ENCODE measurements around the gene TAB2. TPM values are rescaled to one million over a fixed set of nuclear protein-coding genes. Genes with fewer than 3 reads are reported as not detected.

Gene TAB2
- total RNA-seq, 1 experiment from 2014 or later, result 56.7 TPM

DNA sequence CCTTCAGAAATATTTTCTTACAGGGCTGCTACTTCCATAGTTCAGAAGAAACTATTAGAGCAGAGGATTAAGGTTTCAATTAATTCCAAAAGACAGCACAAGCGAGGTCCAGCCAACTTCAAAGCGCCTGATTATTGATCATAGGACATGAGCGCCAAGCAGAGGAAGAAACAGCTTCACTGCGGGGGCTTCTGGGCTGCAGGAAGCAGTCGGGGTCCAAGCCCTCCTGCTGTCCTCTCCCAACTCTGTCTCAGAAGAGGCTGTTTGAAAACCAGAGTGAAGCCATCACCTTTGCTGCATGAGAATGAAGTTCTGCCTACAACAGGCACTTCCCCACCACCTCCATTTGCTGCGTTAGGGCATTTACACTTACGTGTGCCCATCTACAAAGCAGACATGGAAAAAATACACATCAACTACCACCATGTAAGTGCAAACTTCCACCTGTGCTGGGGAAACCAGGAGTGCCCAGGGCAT lies 106.5 kb downstream of the TAB2 start:
- CTCF ChIA-PET, result no interaction called here

DNA sequence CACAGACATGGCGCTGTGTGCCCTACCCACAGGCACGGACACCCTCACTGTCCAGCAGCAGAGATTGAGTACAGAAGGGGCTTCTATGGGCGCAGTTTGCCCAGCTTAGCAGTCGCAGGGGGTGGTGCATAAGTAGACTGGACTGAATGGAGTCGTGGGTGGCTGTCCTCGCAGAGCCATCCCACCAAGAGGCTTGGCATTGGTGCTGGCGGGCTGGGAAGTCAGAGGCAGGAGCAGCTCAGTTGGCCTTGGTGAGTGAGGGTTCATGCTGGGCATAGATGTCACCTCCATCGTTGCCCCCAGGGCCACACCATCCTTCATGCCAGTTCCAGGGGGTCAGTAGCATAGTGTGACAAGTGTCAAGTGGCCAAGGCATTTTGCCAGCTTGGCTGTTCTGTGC lies 107.7 kb downstream of the TAB2 start:
- CTCF ChIA-PET, result no interaction called here
- no peaks in the 10 kb centered on the region for H3K4me1 ChIP-seq (ENCODE audit: control insufficient read depth in 1 of 2, insufficient read depth in 2 of 2, low read length in 2 of 2)
- DNase-seq (ENCODE audit: low read depth, low spot score), result no peak
- no peak overlapping the region for H3K4me3 ChIP-seq (replicated peaks in 1 of 2; ENCODE audit: low read depth in 1 of 2, low read length in 2 of 2)
- no peaks in the 10 kb centered on the region for H3K9me3 ChIP-seq (ENCODE audit: control insufficient read depth in 1 of 2, insufficient read depth in 1 of 2, low read depth in 1 of 2, low read length in 2 of 2)
- H3K4me2 ChIP-seq (ENCODE audit: low read length), result no peak overlapping the region
- ATAC-seq, result no peak
- POLR2A ChIA-PET, result no interaction called here
- H3K79me2 ChIP-seq (ENCODE audit: insufficient read depth, low read length), result no peaks in the 10 kb centered on the region
- H3K9me2 ChIP-seq (ENCODE audit: insufficient read depth), result no peaks in the 10 kb centered on the region
- peaks cover 4% of the 10 kb centered on the region; the same call in 1 of the 2 replicates for H3K27me3 ChIP-seq (ENCODE audit: insufficient read depth, low read length)
- no peaks in the 10 kb centered on the region for H4K20me1 ChIP-seq (ENCODE audit: insufficient read depth)
- no peak overlapping the region for H2AFZ ChIP-seq (ENCODE audit: low read depth, low read length, poor library complexity, severe bottlenecking)
- TF ChIP-seq CBX3 (IDR thresholded peaks at IDR 0.05; ENCODE audit: low read depth), result no peak
- no peak for TF ChIP-seq CEBPB (IDR thresholded peaks at IDR 0.05; ENCODE audit: low read depth)
- TF ChIP-seq, protein P1, sequence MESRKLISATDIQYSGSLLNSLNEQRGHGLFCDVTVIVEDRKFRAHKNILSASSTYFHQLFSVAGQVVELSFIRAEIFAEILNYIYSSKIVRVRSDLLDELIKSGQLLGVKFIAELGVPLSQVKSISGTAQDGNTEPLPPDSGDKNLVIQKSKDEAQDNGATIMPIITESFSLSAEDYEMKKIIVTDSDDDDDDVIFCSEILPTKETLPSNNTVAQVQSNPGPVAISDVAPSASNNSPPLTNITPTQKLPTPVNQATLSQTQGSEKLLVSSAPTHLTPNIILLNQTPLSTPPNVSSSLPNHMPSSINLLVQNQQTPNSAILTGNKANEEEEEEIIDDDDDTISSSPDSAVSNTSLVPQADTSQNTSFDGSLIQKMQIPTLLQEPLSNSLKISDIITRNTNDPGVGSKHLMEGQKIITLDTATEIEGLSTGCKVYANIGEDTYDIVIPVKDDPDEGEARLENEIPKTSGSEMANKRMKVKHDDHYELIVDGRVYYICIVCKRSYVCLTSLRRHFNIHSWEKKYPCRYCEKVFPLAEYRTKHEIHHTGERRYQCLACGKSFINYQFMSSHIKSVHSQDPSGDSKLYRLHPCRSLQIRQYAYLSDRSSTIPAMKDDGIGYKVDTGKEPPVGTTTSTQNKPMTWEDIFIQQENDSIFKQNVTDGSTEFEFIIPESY (IDR thresholded peaks at IDR 0.05; ENCODE audit: extremely low read depth, insufficient replicate concordance, low read length), result no peak
- TF ChIP-seq ZFX (IDR thresholded peaks at IDR 0.05), result no peak
- no peak for TF ChIP-seq EGR1 (IDR thresholded peaks at IDR 0.05; ENCODE audit: low read depth)
- no peak for TF ChIP-seq SIN3A (IDR thresholded peaks at IDR 0.05; ENCODE audit: low read depth)
- no peaks in the 10 kb centered on the region for H3K36me3 ChIP-seq (ENCODE audit: control insufficient read depth in 1 of 2, insufficient read depth in 2 of 2, low read length in 2 of 2)
- no peak overlapping the region for H3K27ac ChIP-seq (ENCODE audit: low read depth, low read length)
- H3K9ac ChIP-seq (ENCODE audit: low read length), result no peak overlapping the region
- intact Hi-C loops (cut with micrococcal nuclease), result no loop called here
- no TSS peak for BruUV-seq (replicated peaks)
- RAD21 ChIA-PET (ENCODE audit: low non-redundant PET in 1 of 2, low total read pairs in 2 of 2, uncharacterized antibody in 2 of 2, unreplicated experiment in 2 of 2), result no interaction called here

More for the DNA sequence above, 106.5 kb downstream of the TAB2 start:
- H3K9me3 ChIP-seq (ENCODE audit: control insufficient read depth in 1 of 2, insufficient read depth in 1 of 2, low read depth in 1 of 2, low read length in 2 of 2), result no peaks in the 10 kb centered on the region
- no peaks in the 10 kb centered on the region for H4K20me1 ChIP-seq (ENCODE audit: insufficient read depth)
- H3K27me3 ChIP-seq (ENCODE audit: insufficient read depth, low read length), result peaks cover 4% of the 10 kb centered on the region; the same call in 1 of the 2 replicates
- ATAC-seq (no peak), DNase-seq (ENCODE audit: low read depth, low spot score) (no peak)
- H3K4me3 ChIP-seq (replicated peaks in 1 of 2; ENCODE audit: low read depth in 1 of 2, low read length in 2 of 2), result no peak overlapping the region
- H3K36me3 ChIP-seq (ENCODE audit: control insufficient read depth in 1 of 2, insufficient read depth in 2 of 2, low read length in 2 of 2), result no peaks in the 10 kb centered on the region
- POLR2A ChIA-PET, result no interaction called here
- H3K79me2 ChIP-seq (ENCODE audit: insufficient read depth, low read length), result no peaks in the 10 kb centered on the region
- RAD21 ChIA-PET (ENCODE audit: low non-redundant PET in 1 of 2, low total read pairs in 2 of 2, uncharacterized antibody in 2 of 2, unreplicated experiment in 2 of 2), result no interaction called here
- TF ChIP-seq, protein P2, sequence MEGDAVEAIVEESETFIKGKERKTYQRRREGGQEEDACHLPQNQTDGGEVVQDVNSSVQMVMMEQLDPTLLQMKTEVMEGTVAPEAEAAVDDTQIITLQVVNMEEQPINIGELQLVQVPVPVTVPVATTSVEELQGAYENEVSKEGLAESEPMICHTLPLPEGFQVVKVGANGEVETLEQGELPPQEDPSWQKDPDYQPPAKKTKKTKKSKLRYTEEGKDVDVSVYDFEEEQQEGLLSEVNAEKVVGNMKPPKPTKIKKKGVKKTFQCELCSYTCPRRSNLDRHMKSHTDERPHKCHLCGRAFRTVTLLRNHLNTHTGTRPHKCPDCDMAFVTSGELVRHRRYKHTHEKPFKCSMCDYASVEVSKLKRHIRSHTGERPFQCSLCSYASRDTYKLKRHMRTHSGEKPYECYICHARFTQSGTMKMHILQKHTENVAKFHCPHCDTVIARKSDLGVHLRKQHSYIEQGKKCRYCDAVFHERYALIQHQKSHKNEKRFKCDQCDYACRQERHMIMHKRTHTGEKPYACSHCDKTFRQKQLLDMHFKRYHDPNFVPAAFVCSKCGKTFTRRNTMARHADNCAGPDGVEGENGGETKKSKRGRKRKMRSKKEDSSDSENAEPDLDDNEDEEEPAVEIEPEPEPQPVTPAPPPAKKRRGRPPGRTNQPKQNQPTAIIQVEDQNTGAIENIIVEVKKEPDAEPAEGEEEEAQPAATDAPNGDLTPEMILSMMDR (IDR thresholded peaks at IDR 0.05 in 2 of 3, conservative IDR thresholded peaks at IDR 0.05 in 1 of 3; ENCODE audit: borderline replicate concordance in 1 of 3, insufficient read depth in 1 of 3, low read depth in 2 of 3, low read length in 2 of 3), result no peak
- no peak for TF ChIP-seq SRF (IDR thresholded peaks at IDR 0.05; ENCODE audit: low read depth)
- no peak for TF ChIP-seq EZH2 (IDR thresholded peaks at IDR 0.05)
- TF ChIP-seq SP1 (IDR thresholded peaks at IDR 0.05; ENCODE audit: low read depth), result no peak
- no peak for TF ChIP-seq POLR2A (IDR thresholded peaks at IDR 0.05; ENCODE audit: borderline replicate concordance, extremely low read depth, insufficient read depth, insufficient read length)
- TF ChIP-seq, protein P3, sequence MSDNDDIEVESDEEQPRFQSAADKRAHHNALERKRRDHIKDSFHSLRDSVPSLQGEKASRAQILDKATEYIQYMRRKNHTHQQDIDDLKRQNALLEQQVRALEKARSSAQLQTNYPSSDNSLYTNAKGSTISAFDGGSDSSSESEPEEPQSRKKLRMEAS (IDR thresholded peaks at IDR 0.05), result no peak
- no peak for TF ChIP-seq CBX3 (IDR thresholded peaks at IDR 0.05; ENCODE audit: low read depth)
- no peak for TF ChIP-seq JUND (IDR thresholded peaks at IDR 0.05)
- no peaks in the 10 kb centered on the region for H3K9me2 ChIP-seq (ENCODE audit: insufficient read depth)
- H3K9ac ChIP-seq (ENCODE audit: low read length), result no peak overlapping the region
- BruUV-seq (replicated peaks), result no TSS peak
- intact Hi-C loops (cut with micrococcal nuclease), result no loop called here
- H3K4me1 ChIP-seq (ENCODE audit: control insufficient read depth in 1 of 2, insufficient read depth in 2 of 2, low read length in 2 of 2), result no peaks in the 10 kb centered on the region
- no peak overlapping the region for H3K27ac ChIP-seq (ENCODE audit: low read depth, low read length)
- no peak overlapping the region for H2AFZ ChIP-seq (ENCODE audit: low read depth, low read length, poor library complexity, severe bottlenecking)
- H3K4me2 ChIP-seq (ENCODE audit: low read length), result no peak overlapping the region

Data from HCT116 (cell line).